NCI-H1048 (cell line): ENCODE measurements around the gene C19orf53.

Experiments
- DNase-seq: peaks from one replicate; lab custom pipeline; 2025; lab: John Stamatoyannopoulos, UW

The C19orf53 gene

DNA sequence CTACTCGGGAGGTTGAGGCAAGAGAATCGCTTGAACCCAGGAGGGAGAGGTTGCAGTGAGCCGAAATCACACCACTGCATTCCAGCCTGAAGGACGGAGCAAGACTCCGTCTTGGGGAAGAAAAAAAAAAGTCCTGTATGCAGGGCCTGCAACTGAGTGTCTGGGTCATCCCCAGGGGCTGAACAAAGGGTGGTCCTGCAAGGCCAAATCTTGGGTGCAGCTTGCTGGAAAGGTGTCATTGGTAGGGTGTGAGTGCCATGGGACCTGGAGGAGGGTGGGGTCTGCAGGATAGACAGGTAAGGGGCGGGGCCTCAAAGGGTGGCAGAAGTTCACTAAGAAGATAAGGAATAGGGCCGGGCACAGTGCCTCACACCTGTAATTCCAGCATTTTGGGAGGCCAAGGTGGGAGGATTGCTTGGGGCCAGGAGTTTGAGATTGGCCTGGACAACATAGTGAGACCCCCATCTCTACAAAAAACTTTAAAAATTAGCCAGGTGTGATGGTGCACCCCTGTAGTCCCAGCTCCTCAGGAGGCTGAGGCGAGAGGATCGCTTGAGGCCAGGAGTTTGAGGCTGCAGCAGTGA, 52.5 kb downstream of the C19orf53 start:
- DNase-seq = no peak

DNA sequence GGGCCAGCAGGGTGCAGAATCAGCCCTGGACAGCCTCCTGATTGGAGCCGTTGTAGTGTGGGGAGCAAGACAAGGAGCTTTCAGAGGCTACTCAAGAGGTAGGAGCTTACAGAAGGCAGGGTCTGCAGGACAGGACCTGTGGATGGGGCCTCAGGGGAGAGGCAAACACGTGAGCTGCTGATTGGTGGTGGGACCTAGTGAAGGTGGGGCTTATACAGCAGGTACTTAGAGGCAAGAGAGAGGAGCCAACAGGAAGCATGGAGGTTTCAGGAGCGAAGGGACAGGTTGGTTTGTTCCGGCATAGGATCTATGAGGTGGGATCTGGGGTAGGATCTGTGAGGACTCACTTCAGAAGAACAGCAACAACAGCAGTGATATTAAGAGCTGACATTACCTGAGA, 53.4 kb downstream of the C19orf53 start:
- DNase-seq = no peak
